ENCODE measurements around the gene SCARB2. TPM values are rescaled to one million over a fixed set of nuclear protein-coding genes. Genes with fewer than 3 reads are reported as not detected.

The SCARB2 gene
- total and polyA plus RNA-seq, 2 experiments from 2014 or later: 158 to 175 TPM

DNA sequence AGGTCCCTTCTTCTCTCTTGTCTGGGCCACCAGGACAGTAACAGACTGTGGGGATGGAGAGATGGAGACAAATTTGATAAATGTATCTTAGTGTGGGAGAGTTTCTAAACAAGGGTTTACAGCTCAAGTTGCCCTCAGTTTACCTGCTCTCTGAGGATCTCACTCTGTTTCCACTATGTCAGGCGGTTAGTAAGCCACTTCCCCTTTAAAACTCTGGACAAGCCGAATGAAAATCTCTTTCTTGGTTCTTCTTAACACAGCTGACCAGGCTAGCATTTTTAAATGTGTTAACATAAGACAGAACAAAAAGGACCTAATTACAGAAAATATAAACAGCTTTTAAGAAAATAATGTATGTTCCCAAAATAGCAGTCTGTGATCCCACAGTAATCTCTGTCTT is 2.9 kb upstream of the SCARB2 start:
- H3K9me3 ChIP-seq (ENCODE audit: low read depth): no peaks in the 10 kb centered on the region
- no peak for DNase-seq
- peaks cover 19% of the 10 kb centered on the region for H3K79me2 ChIP-seq (ENCODE audit: insufficient read depth)
- H3F3A ChIP-seq (ENCODE audit: insufficient read depth): peaks cover 14% of the 10 kb centered on the region
- H4K20me1 ChIP-seq (ENCODE audit: insufficient read depth): no peaks in the 10 kb centered on the region
- no peaks in the 10 kb centered on the region for H3K36me3 ChIP-seq (ENCODE audit: low read depth)
- no peak overlapping the region for H2AFZ ChIP-seq
- no peaks in the 10 kb centered on the region for H3K27me3 ChIP-seq (replicated peaks; ENCODE audit: insufficient read depth)
- no peak overlapping the region for H3K4me2 ChIP-seq (ENCODE audit: unreplicated experiment)
- in situ Hi-C loops (cut with MboI): no loop called here
- peaks cover 27% of the 10 kb centered on the region for H3K4me1 ChIP-seq (ENCODE audit: insufficient read depth)
- no peaks in the 10 kb centered on the region for H3K9me2 ChIP-seq (ENCODE audit: insufficient read depth)
- H3K27ac ChIP-seq: no peak overlapping the region
- no peak overlapping the region for H3K9ac ChIP-seq
- TF ChIP-seq EZH2 (IDR thresholded peaks at IDR 0.05; ENCODE audit: insufficient read depth, poor library complexity, severe bottlenecking) (no peak), EZH2phosphoT487 (IDR thresholded peaks at IDR 0.05; ENCODE audit: insufficient read depth, low read depth) (no peak)
- H3K4me3 ChIP-seq: no peak overlapping the region
- WGBS, 2 experiments (ENCODE audit: low coverage in 1 of 2, low lambda C conversion rate in 2 of 2, missing lambda C conversion rate in 2 of 2): 100% methylated on average over 2 of the region's 2 CpGs

DNA sequence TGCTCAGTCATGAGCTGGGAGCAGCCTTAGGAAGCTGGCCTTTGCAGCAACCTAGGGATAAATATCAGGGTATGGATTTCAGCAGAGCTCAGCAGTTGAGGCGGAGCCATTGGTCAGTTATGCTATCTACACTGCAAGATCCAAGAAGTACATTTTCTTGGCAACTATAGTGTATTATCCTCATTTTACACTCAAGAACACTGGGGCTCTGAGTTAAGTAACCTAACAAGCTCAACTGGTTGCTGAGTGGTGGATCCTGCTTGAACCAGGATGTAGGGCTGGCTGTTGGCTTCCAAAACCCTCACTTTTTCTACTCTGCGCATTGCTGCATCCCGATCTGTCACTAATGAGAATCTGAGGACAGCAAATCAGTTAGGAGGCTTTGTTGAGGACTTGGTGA is 1.5 kb upstream of the SCARB2 start:
- H3K27me3 ChIP-seq (replicated peaks; ENCODE audit: insufficient read depth): no peaks in the 10 kb centered on the region
- no peaks in the 10 kb centered on the region for H3K9me2 ChIP-seq (ENCODE audit: insufficient read depth)
- H3K4me2 ChIP-seq (ENCODE audit: unreplicated experiment): no peak overlapping the region
- H3K4me1 ChIP-seq (ENCODE audit: insufficient read depth): peaks cover 42% of the 10 kb centered on the region
- no peak overlapping the region for H3K4me3 ChIP-seq
- DNase-seq: no peak
- H3K36me3 ChIP-seq (ENCODE audit: low read depth): no peaks in the 10 kb centered on the region
- peaks cover 19% of the 10 kb centered on the region for H3F3A ChIP-seq (ENCODE audit: insufficient read depth)
- in situ Hi-C loops (cut with MboI): no loop called here
- no peak overlapping the region for H2AFZ ChIP-seq
- whole genome bisulfite sequencing, 2 experiments (ENCODE audit: low coverage in 1 of 2, low lambda C conversion rate in 2 of 2, missing lambda C conversion rate in 2 of 2): 97% methylated on average over 3 of the region's 3 CpGs
- no peaks in the 10 kb centered on the region for H4K20me1 ChIP-seq (ENCODE audit: insufficient read depth)
- no peak overlapping the region for H3K9ac ChIP-seq
- no peak overlapping the region for H3K27ac ChIP-seq
- H3K79me2 ChIP-seq (ENCODE audit: insufficient read depth): peaks cover 33% of the 10 kb centered on the region
- TF ChIP-seq EZH2 (IDR thresholded peaks at IDR 0.05; ENCODE audit: insufficient read depth, poor library complexity, severe bottlenecking) (no peak), EZH2phosphoT487 (IDR thresholded peaks at IDR 0.05; ENCODE audit: insufficient read depth, low read depth) (no peak)
- H3K9me3 ChIP-seq (ENCODE audit: low read depth): no peaks in the 10 kb centered on the region

DNA sequence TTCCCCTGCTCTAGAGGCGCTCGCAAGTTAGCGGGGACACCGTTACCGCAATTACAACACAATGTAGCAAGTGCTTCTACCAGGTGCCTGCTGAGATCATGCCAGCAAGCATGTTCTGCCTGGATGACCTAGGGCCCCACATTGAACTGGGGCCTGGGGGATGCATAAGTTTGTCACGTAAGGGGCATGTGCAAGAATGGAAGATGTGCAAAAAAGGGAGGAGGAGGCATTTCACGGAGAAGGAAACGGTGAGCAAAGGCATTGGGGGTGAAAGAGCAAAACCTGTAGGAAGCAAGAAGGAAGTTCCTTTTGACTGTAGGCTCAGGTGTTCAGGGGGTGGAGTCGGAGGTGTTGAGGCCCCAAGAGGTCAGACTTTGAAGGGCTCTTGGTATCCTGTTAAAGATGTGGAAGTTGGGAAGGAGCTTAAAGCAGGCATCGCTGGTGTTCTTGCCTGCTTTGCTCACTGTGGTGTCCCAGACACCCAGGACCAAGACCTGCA is 602 bp upstream of the SCARB2 start:
- 15 to 20% methylated on average over 10 of the region's 10 CpGs for WGBS, 2 experiments (ENCODE audit: low coverage in 1 of 2, low lambda C conversion rate in 2 of 2, missing lambda C conversion rate in 2 of 2)
- Histone ChIP-seq H3K79me2 (ENCODE audit: insufficient read depth) (peaks cover 42% of the 10 kb centered on the region), H3F3A (ENCODE audit: insufficient read depth) (peaks cover 27% of the 10 kb centered on the region), H3K27me3 (replicated peaks; ENCODE audit: insufficient read depth) (no peaks in the 10 kb centered on the region), H3K9ac (peak overlapping the region; percentile 93), H3K9me3 (ENCODE audit: low read depth) (no peaks in the 10 kb centered on the region), H3K4me1 (ENCODE audit: insufficient read depth) (peaks cover 41% of the 10 kb centered on the region), H4K20me1 (ENCODE audit: insufficient read depth) (no peaks in the 10 kb centered on the region), H3K27ac (peak overlapping the region; percentile 94), H3K4me3 (peak overlapping the region; percentile 86), H3K9me2 (ENCODE audit: insufficient read depth) (no peaks in the 10 kb centered on the region), H2AFZ (peak overlapping the region; percentile 96), H3K36me3 (ENCODE audit: low read depth) (no peaks in the 10 kb centered on the region), H3K4me2 (ENCODE audit: unreplicated experiment) (peak overlapping the region; percentile 89)
- DNase-seq: no peak
- in situ Hi-C loops (cut with MboI): no loop called here
- TF ChIP-seq EZH2 (IDR thresholded peaks at IDR 0.05; ENCODE audit: insufficient read depth, poor library complexity, severe bottlenecking): no peak

DNA sequence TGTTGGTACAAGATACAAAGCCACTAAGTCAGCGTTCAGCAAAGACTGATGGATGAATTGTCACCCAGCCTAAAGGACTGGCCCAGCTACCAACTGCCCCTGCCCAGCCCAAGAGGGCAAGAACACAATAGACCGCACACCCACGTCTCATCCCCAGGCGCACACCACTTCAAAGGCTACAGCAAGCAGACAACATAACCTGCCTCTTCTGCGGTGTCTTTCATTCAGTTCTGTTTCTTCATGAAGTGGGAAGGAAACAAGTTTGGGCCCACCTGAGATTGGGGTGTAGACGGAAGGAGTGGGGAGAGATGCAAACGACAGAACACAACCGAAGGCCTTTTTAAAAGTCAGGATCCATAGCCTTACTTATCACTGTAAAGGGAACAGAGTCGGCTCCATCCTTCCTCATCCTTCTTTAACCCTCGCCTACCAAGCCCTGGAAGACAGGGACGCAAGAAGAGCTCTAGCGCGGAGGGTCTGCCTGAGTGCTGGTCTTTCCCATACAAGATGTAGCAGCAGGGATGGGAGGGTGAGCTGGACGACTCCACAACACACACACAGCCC is 691 bp downstream of the SCARB2 start:
- Histone ChIP-seq H3K9ac (peak overlapping the region; percentile 93), H2AFZ (peak overlapping the region; percentile 96), H3K4me1 (ENCODE audit: insufficient read depth) (peaks cover 46% of the 10 kb centered on the region), H3K4me3 (peak overlapping the region; percentile 86), H3K79me2 (ENCODE audit: insufficient read depth) (peaks cover 52% of the 10 kb centered on the region), H3K4me2 (ENCODE audit: unreplicated experiment) (peak overlapping the region; percentile 97), H3K27me3 (replicated peaks; ENCODE audit: insufficient read depth) (no peaks in the 10 kb centered on the region), H4K20me1 (ENCODE audit: insufficient read depth) (no peaks in the 10 kb centered on the region), H3K9me3 (ENCODE audit: low read depth) (no peaks in the 10 kb centered on the region), H3K36me3 (ENCODE audit: low read depth) (no peaks in the 10 kb centered on the region), H3K9me2 (ENCODE audit: insufficient read depth) (no peaks in the 10 kb centered on the region), H3K27ac (peak overlapping the region; percentile 94), H3F3A (ENCODE audit: insufficient read depth) (peaks cover 37% of the 10 kb centered on the region)
- in situ Hi-C loops (cut with MboI): no loop called here
- TF ChIP-seq EZH2 (IDR thresholded peaks at IDR 0.05; ENCODE audit: insufficient read depth, poor library complexity, severe bottlenecking) (no peak), EZH2phosphoT487 (IDR thresholded peaks at IDR 0.05; ENCODE audit: insufficient read depth, low read depth) (no peak)
- 0% methylated on average over 14 of the region's 14 CpGs for WGBS, 2 experiments (ENCODE audit: low coverage in 1 of 2, low lambda C conversion rate in 2 of 2, missing lambda C conversion rate in 2 of 2)
- peak; percentile 61 for DNase-seq

Measured in GM23248 (cell line).